Adrenal gland (tissue), 12 donors: ENCODE measurements around the gene GPR6. TPM values are rescaled to one million over a fixed set of nuclear protein-coding genes. Genes with fewer than 3 reads are reported as not detected.

Experiments
- DNase-seq, 7 donors: peaks; one replicate each; pipeline ENCODE4 v3.0.0-alpha.2; 2019 to 2020
- H3K27ac ChIP-seq, 5 donors: fragments of 200-600 bp; sonication (generic) in 4 of 5; 1 replicate in 3 of 5; 2 replicates in 2 of 5; pipeline versions ENCODE4 v1.5.1 to v1.8.0; 2016 to 2020; ENCODE audit warnings: mild to moderate bottlenecking in 1 of 5
- H3K27me3 ChIP-seq: fragments of 200-600 bp; 2 replicates; pipeline ENCODE4 v1.8.0; 2021
- H3K36me3 ChIP-seq, 2 donors: fragments of 200-600 bp; replicated peaks in 1 of 2; 1 replicate in 1 of 2; 2 replicates in 1 of 2; pipeline versions ENCODE4 v1.5.1 to v1.8.0; 2018 to 2022
- H3K4me1 ChIP-seq, 2 donors: fragments of 200-600 bp; replicated peaks in 1 of 2; 1 replicate in 1 of 2; 2 replicates in 1 of 2; pipeline versions ENCODE4 v1.5.1 to v1.8.0; 2018 to 2021
- H3K4me3 ChIP-seq, 4 donors: fragments of 200-600 bp; sonication (generic) in 3 of 4; one replicate each; pipeline ENCODE4 v1.5.1; 2016 to 2018
- H3K9me3 ChIP-seq, 3 donors: fragments of 200-600 bp; sonication (generic) in 1 of 3; replicated peaks in 1 of 3; 1 replicate in 2 of 3; 2 replicates in 1 of 3; pipeline versions ENCODE4 v1.5.1 to v1.8.0; 2016 to 2021
- POLR2A ChIP-seq, 2 donors: fragments of 450-650 bp; IDR thresholded peaks; one replicate each; pipeline ENCODE4 v1.6.1; 2017; ENCODE audit warnings: antibody characterized with exemption in 2 of 2, mild to moderate bottlenecking in 2 of 2, moderate library complexity in 1 of 2
- WGBS, 4 donors: extraction: QIAGEN DNeasy Blood & Tissue Kit in 2 of 4; methylation state at CpG; one replicate each; pipeline versions ENCODE4 v1.1.5 to v1.1.7; 2013 to 2017; 5-methylcytosine and 5-hydroxymethylcytosine counted together
- intact Hi-C, 2 donors: fragments of 100-400 bp; cut with DNase I; formaldehyde crosslinking; loops; one replicate each; pipeline versions ENCODE4 v1.14.1 to v1.15.0; 2022 to 2023
- polyA plus RNA-seq, 3 donors: library from polyadenylated mRNA; stranded (reverse); fragments of 200-250 nt in 2 of 3; fragments of 350-450 nt in 1 of 3; fragmentation: Illumina TruSeq in 1 of 3; extraction: RNeasy Lipid Tissue Mini Kit (QIAGEN cat#74804) in 1 of 3; gene quantifications; one replicate each; pipeline ENCODE4 v1.2.3, GENCODE V29; 2013 to 2014
- total RNA-seq, 9 donors: library from RNA; depleted of rRNA in 4 of 9; stranded (reverse); fragments of >200 nt in 4 of 9; fragments of 120-200 nt in 1 of 9; fragmentation: NEBNext Ultra II Directional in 1 of 9; extraction: Animal tissue kit (Norgen Biotek cat#: 25700) in 1 of 9; gene quantifications; one replicate each; pipeline versions ENCODE4 v1.1.0 to v1.2.4, GENCODE V29; 2013 to 2023
- TF ChIP-seq, protein P1 (sequence below), 6 experiments: fragments of 450-650 bp in 4 of 6; fragments of 200-600 bp in 2 of 6; sonication (generic) in 1 of 6; IDR thresholded peaks; 1 replicate in 5 of 6; 2 replicates in 1 of 6; pipeline versions ENCODE4 v1.5.1 to v1.8.0; 2016 to 2021; ENCODE audit warnings: antibody characterized with exemption in 6 of 6, mild to moderate bottlenecking in 2 of 6, moderate library complexity in 1 of 6
- donor health status: healthy with polysubstance abuse.
- donor health status: Bipolar disorder and iron deficiency.
- donor health status: DM: yes; HTN: yes; CAD: no.
- donor health status: DM: no; HTN: no; CAD: no.
- donor health status: DM: no; HTN: no; CAD: no.
- donor health status: DM: yes; HTN: yes; CAD: no.

GPR6 gene
- total and polyA plus RNA-seq, 12 donors: not detected

DNA sequence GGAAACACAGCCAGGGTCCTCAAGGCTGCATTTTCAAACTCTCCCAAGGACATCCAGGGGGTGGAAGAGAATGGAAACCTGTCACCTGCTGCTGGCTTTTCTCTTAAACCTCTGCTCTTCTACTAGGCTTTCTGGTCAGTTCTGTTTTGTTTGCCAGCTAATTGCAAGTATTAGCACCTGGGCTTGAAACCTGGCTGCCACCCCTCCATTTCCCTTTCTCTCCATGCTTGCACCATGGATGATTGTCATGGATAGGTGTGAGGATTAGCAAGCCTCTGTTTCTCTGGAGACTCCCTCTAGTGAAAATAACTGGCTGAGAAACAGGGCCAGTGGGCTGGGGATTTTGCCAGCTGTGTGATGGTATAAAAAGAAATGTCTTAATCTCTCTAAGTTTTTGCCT, 33.0 kb upstream of the GPR6 start:
- Histone ChIP-seq H3K9me3 (no peaks in the 10 kb centered on the region), H3K4me3 (no peak overlapping the region), H3K36me3 (no peaks in the 10 kb centered on the region), H3K4me1 (no peaks in the 10 kb centered on the region), H3K27ac (no peak overlapping the region), H3K27me3 (no peaks in the 10 kb centered on the region)
- intact Hi-C loops: no loop called here
- DNase-seq: no peak
- no peak for TF ChIP-seq POLR2A (IDR thresholded peaks at IDR 0.05)
- TF ChIP-seq, protein P1, sequence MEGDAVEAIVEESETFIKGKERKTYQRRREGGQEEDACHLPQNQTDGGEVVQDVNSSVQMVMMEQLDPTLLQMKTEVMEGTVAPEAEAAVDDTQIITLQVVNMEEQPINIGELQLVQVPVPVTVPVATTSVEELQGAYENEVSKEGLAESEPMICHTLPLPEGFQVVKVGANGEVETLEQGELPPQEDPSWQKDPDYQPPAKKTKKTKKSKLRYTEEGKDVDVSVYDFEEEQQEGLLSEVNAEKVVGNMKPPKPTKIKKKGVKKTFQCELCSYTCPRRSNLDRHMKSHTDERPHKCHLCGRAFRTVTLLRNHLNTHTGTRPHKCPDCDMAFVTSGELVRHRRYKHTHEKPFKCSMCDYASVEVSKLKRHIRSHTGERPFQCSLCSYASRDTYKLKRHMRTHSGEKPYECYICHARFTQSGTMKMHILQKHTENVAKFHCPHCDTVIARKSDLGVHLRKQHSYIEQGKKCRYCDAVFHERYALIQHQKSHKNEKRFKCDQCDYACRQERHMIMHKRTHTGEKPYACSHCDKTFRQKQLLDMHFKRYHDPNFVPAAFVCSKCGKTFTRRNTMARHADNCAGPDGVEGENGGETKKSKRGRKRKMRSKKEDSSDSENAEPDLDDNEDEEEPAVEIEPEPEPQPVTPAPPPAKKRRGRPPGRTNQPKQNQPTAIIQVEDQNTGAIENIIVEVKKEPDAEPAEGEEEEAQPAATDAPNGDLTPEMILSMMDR (IDR thresholded peaks at IDR 0.05): no peak

DNA sequence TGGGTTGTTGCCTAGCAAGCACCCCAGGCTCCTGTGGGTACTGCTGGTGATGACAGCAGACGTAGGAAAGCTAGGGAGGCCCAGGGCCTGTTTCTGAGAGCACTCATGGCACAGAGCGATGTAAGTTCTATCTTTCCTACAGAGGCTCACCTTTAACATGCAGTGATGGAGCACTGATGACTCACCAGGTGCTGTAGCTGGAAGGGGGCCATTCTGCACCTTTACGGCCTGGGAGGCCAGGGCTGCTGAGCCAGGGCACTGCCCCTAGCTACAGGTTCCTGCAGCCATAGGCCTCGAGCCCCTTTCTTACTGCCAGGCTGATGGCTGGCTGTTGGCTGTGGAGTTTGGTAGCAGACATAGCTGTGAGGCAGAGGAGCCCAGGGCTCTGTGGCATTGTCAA, 31.1 kb upstream of the GPR6 start:
- intact Hi-C loops: no loop called here
- no peaks in the 10 kb centered on the region for H3K27me3 ChIP-seq
- H3K4me1 ChIP-seq: no peaks in the 10 kb centered on the region
- 70 to 86% (median 76%) methylated on average over 1 to 4 of the region's 4 CpGs for WGBS, 4 donors
- H3K36me3 ChIP-seq: no peaks in the 10 kb centered on the region
- H3K27ac ChIP-seq: no peak overlapping the region
- TF ChIP-seq, protein P1 (IDR thresholded peaks at IDR 0.05): no peak
- no peak for TF ChIP-seq POLR2A (IDR thresholded peaks at IDR 0.05)
- DNase-seq: no peak
- no peaks in the 10 kb centered on the region for H3K9me3 ChIP-seq
- no peak overlapping the region for H3K4me3 ChIP-seq

DNA sequence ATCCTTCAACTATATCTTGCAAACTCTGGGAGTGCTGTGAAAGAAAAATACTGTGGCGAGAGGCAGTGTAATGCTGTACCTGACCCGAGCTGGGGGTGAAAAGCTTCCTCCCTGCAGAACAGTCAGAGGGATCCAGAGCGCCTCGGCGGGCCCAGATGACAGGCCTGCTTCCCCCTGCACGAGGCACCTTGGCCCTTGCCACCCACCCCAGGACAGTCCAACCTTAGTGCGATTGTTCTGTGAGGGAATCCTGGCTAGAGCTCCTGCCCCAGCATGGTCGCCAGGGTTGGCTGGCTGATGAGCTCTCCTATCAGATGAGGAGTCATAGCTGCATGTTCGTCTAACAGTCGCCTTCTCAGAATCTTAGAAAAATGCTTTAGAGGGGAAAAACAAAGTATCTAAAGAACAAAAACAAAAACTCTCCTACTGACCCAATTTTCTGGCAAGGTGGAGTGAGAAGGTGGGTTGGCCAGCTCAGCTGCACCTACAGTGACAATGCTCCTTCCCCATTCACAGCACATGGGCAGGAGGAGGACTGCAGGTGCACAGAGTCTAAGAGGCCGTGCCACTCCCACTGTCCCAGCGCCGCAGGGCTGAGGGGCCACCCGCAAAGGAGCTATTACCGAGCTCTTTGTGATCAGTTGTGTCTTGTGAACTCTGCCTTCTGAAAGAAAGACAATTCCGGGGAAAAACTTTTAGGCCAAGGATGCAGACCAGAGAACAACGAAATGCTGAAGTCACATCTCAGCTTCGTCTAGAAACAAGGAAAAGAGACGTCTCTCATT, 28.6 kb upstream of the GPR6 start:
- Histone ChIP-seq H3K4me3 (no peak overlapping the region), H3K27ac (no peak overlapping the region), H3K27me3 (no peaks in the 10 kb centered on the region), H3K9me3 (no peaks in the 10 kb centered on the region), H3K36me3 (no peaks in the 10 kb centered on the region), H3K4me1 (no peaks in the 10 kb centered on the region)
- TF ChIP-seq POLR2A (IDR thresholded peaks at IDR 0.05): no peak
- TF ChIP-seq, protein P1 (IDR thresholded peaks at IDR 0.05): no peak
- WGBS, 4 donors: 81 to 85% (median 83%) methylated on average over 19 of the region's 19 CpGs
- intact Hi-C loops: no loop called here
- no peak for DNase-seq

DNA sequence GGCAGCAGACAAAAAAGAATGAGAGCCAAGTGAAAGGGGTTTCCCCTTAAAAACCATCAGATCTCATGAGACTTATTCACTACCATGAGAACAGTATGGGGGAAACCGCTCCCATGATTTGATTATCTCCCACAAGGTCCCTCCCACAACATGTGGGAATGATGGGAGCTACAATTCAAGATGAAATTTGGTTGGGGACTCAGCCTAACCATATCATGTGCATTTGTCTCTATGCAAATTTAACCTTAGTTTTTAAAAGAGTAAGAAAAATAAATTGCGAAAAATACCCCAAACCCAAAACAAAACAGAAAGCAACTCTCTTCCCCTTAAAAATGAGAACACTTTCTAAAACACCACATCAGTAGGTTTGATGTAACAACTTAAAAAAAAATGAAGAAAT, 22.6 kb upstream of the GPR6 start:
- WGBS, 4 donors: 85 to 96% (median 89%) methylated on average over 2 of the region's 2 CpGs
- intact Hi-C loops: no loop called here

More for the DNA sequence above, 22.6 kb upstream of the GPR6 start:
- Histone ChIP-seq H3K9me3 (no peaks in the 10 kb centered on the region), H3K4me3 (no peak overlapping the region), H3K27ac (no peak overlapping the region), H3K36me3 (no peaks in the 10 kb centered on the region), H3K27me3 (no peaks in the 10 kb centered on the region), H3K4me1 (no peaks in the 10 kb centered on the region)
- DNase-seq: no peak
- TF ChIP-seq POLR2A (IDR thresholded peaks at IDR 0.05): no peak
- TF ChIP-seq, protein P1 (IDR thresholded peaks at IDR 0.05): no peak
